Keratinocyte (primary cell): Measurements from ENCODE around the gene IFNAR2. TPM values are rescaled to one million over a fixed set of nuclear protein-coding genes. Genes with fewer than 3 reads are reported as not detected.

Experiments used
- DNase-seq: peaks from one replicate; pipeline ENCODE4 v3.0.0-alpha.2; 2011; ENCODE audit warnings: low read depth, missing footprints, low spot score
- FAIRE-seq: peaks from 2 replicates; lab custom pipeline; 2011; peaks lifted over from hg19 to GRCh38; lab: Jason Lieb, UNC
- H2AFZ ChIP-seq: 2 replicates; pipeline ENCODE4 v1.6.0; 2012; ENCODE audit warnings: low read length, control low read depth, inconsistent platforms; ENCODE audit not compliant: control insufficient read depth
- H3K27ac ChIP-seq: 2 replicates; pipeline ENCODE4 v1.5.1; 2011; ENCODE audit warnings: low read length; ENCODE audit not compliant: control insufficient read depth, insufficient read depth
- H3K27me3 ChIP-seq: 3 replicates; pipeline ENCODE4 v1.6.0; 2011; ENCODE audit warnings: low read length; ENCODE audit not compliant: control insufficient read depth, insufficient read depth; ENCODE audit errors: extremely low read depth
- H3K36me3 ChIP-seq, 2 experiments: 2 replicates in 1 of 2; 3 replicates in 1 of 2; pipeline ENCODE4 v1.5.1; 2011; ENCODE audit warnings: low read length in 2 of 2, mild to moderate bottlenecking in 1 of 2; ENCODE audit not compliant: control insufficient read depth in 2 of 2, insufficient read depth in 2 of 2; ENCODE audit errors: extremely low read depth in 1 of 2
- H3K4me1 ChIP-seq: 3 replicates; pipeline ENCODE4 v1.5.1; 2011; ENCODE audit warnings: low read length; ENCODE audit not compliant: control insufficient read depth, insufficient read depth; ENCODE audit errors: extremely low read depth
- H3K4me2 ChIP-seq: 3 replicates; pipeline ENCODE4 v1.6.0; 2011; ENCODE audit warnings: low read depth, low read length; ENCODE audit not compliant: control insufficient read depth, insufficient read depth; ENCODE audit errors: extremely low read depth
- H3K4me3 ChIP-seq, 3 experiments: fragments of 200-600 bp in 1 of 3; sonication (generic) in 1 of 3; 2 replicates in 2 of 3; 3 replicates in 1 of 3; pipeline ENCODE4 v1.5.1; 2011 to 2016; ENCODE audit warnings: low read length in 3 of 3, mild to moderate bottlenecking in 3 of 3, control low read depth in 2 of 3, inconsistent platforms in 1 of 3, low read depth in 1 of 3, mixed read lengths in 1 of 3, mixed run types in 1 of 3, moderate library complexity in 1 of 3; ENCODE audit not compliant: control insufficient read depth in 2 of 3, insufficient read depth in 2 of 3; ENCODE audit errors: extremely low read depth in 1 of 3
- H3K79me2 ChIP-seq: 2 replicates; pipeline ENCODE4 v1.6.0; 2012; ENCODE audit warnings: low read length; ENCODE audit not compliant: control insufficient read depth, insufficient read depth
- H3K9ac ChIP-seq: 3 replicates; pipeline ENCODE4 v1.6.0; 2011; ENCODE audit warnings: low read length; ENCODE audit not compliant: control insufficient read depth, insufficient read depth; ENCODE audit errors: extremely low read depth
- H3K9me1 ChIP-seq: 3 replicates; pipeline ENCODE4 v1.6.0; 2011; ENCODE audit warnings: low read length; ENCODE audit not compliant: control insufficient read depth, insufficient read depth; ENCODE audit errors: extremely low read depth
- H3K9me3 ChIP-seq: 2 replicates; pipeline ENCODE4 v1.5.1; 2012; ENCODE audit warnings: low read depth, low read length; ENCODE audit not compliant: control insufficient read depth
- H4K20me1 ChIP-seq: 3 replicates; pipeline ENCODE4 v1.6.0; 2011; ENCODE audit warnings: low read length; ENCODE audit not compliant: control insufficient read depth, insufficient read depth; ENCODE audit errors: extremely low read depth
- EZH2 ChIP-seq: IDR thresholded peaks from one replicate; pipeline ENCODE4 v1.6.1; 2012; ENCODE audit warnings: inconsistent platforms, mild to moderate bottlenecking, low read length, moderate library complexity
- dilution Hi-C: fragments of 300-500 bp; cut with MboI; formaldehyde crosslinking; loops from one replicate; pipeline ENCODE4 v1.7.0; 2020; ENCODE audit warnings: low sequenced_read_pairs; ENCODE audit not compliant: extremely low pct_ligation_motif_present
- polyA plus RNA-seq, 5 experiments: library from polyadenylated mRNA; depleted of rRNA in 3 of 5; stranded (reverse) in 3 of 5; stranded (forward) in 1 of 5; unstranded in 1 of 5; fragments of >200 nt; gene quantifications; 1 replicate in 1 of 5; 2 replicates in 3 of 5; 3 replicates in 1 of 5; pipeline versions ENCODE4 v1.2.1 to v1.2.3, GENCODE V29; 2011 to 2012; ENCODE audit warnings: missing spikeins in 2 of 5, low read depth in 1 of 5, low replicate concordance in 1 of 5
- TF ChIP-seq, protein P1 (sequence below), 3 experiments: IDR thresholded peaks in 1 of 3; conservative IDR thresholded peaks in 1 of 3; optimal IDR thresholded peaks in 1 of 3; 2 replicates in 2 of 3; 3 replicates in 1 of 3; pipeline versions ENCODE3 to v1.5.1; 2011; ENCODE audit warnings: low read length in 3 of 3, mild to moderate bottlenecking in 3 of 3, moderate library complexity in 2 of 3, control low read depth in 1 of 3, inconsistent platforms in 1 of 3; ENCODE audit not compliant: insufficient read depth in 2 of 3; ENCODE audit errors: extremely low read depth in 1 of 3

IFNAR2 gene
- polyA plus RNA-seq, 1 donor (not counting 4 experiments of a cell fraction or from before 2014, with no cell fraction given), result 23.0 TPM

DNA sequence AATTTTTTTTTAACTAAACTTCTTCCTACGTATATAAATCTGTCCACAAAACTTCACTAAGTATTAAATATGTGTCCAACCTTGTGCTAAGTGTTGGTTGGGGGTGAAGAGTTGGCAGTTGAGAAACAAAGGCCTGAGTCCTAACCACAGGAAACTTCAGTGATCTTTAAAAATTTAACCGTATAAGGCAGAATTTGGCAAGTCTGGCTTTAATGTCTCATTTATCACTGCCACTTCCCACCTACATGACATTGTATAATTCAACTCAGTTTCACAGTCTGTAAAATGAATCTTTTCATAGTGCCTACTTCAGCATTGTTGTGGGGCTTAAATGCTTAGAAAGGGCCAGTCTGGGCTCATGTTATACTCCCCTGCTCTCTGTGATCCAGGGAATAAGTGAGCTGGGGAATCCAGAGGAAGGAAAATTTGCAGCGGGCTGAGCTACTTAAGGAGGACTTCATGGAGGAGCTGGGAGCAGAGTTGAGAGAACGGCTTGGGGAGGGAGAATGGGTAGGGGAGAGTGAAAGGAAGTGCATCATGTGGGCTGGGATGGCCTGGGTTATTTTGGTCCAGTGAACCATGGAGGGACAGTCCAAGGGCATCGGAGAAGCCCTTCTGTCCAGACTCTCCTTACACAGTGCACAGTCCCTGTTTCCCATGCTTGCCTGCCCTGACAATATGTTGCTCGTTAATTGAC is 14.5 kb downstream of the IFNAR2 start:
- Histone ChIP-seq H3K9me1 (no peaks in the 10 kb centered on the region), H3K36me3 (peaks cover 4 to 13% of the 10 kb centered on the region in 2 experiments), H3K9ac (no peak overlapping the region), H3K4me2 (no peak overlapping the region), H3K79me2 (no peaks in the 10 kb centered on the region), H2AFZ (no peak overlapping the region), H3K27ac (no peak overlapping the region), H3K4me1 (no peaks in the 10 kb centered on the region), H3K4me3 (no peak overlapping the region), H4K20me1 (no peaks in the 10 kb centered on the region), H3K9me3 (no peaks in the 10 kb centered on the region), H3K27me3 (no peaks in the 10 kb centered on the region)
- TF ChIP-seq, protein P1, sequence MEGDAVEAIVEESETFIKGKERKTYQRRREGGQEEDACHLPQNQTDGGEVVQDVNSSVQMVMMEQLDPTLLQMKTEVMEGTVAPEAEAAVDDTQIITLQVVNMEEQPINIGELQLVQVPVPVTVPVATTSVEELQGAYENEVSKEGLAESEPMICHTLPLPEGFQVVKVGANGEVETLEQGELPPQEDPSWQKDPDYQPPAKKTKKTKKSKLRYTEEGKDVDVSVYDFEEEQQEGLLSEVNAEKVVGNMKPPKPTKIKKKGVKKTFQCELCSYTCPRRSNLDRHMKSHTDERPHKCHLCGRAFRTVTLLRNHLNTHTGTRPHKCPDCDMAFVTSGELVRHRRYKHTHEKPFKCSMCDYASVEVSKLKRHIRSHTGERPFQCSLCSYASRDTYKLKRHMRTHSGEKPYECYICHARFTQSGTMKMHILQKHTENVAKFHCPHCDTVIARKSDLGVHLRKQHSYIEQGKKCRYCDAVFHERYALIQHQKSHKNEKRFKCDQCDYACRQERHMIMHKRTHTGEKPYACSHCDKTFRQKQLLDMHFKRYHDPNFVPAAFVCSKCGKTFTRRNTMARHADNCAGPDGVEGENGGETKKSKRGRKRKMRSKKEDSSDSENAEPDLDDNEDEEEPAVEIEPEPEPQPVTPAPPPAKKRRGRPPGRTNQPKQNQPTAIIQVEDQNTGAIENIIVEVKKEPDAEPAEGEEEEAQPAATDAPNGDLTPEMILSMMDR (optimal IDR thresholded peaks at IDR 0.05 in 1 of 3, IDR thresholded peaks at IDR 0.05 in 1 of 3, conservative IDR thresholded peaks at IDR 0.05 in 1 of 3; ENCODE audit: extremely low read depth in 1 of 3, insufficient read depth in 2 of 3, low read length in 3 of 3), result no peak
- no peak for TF ChIP-seq EZH2
- DNase-seq (no peak), FAIRE-seq (no peak)
- dilution Hi-C loops, result no loop called here

DNA sequence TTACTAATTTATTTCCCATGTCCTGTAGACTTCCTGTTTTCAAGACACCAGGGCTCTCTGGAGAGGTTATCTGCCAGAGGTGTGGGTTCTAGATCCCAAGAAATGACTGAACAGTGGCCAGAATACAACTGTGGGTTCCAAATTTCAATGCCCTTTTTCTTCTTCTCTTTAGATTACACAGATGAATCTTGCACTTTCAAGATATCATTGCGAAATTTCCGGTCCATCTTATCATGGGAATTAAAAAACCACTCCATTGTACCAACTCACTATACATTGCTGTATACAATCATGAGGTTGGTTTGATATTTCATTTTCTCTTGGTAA is 15.0 kb downstream of the IFNAR2 start:
- dilution Hi-C loops, result no loop called here
- DNase-seq (no peak), FAIRE-seq (no peak)
- Histone ChIP-seq H3K4me3 (no peak overlapping the region), H3K4me1 (no peaks in the 10 kb centered on the region), H3K27me3 (no peaks in the 10 kb centered on the region), H3K9me1 (no peaks in the 10 kb centered on the region), H3K4me2 (no peak overlapping the region), H3K36me3 (peaks cover 7 to 14% of the 10 kb centered on the region in 2 experiments), H3K79me2 (no peaks in the 10 kb centered on the region), H3K9me3 (no peaks in the 10 kb centered on the region), H3K9ac (no peak overlapping the region), H4K20me1 (no peaks in the 10 kb centered on the region), H3K27ac (no peak overlapping the region), H2AFZ (no peak overlapping the region)
- no peak for TF ChIP-seq EZH2
